Stimulated activated CD8-positive, alpha-beta memory T cell treated with anti-CD3 and anti-CD28 coated beads, Interleukin-4, amount 100 ng/mL, for 1 hour (primary cell): ENCODE data around the gene AMMECR1.
"Not testable (repeated sequence)": the region's sequence is repeated elsewhere in the genome, so short reads cannot be mapped to it uniquely, and the experiment has no call there.

ENCODE experiments used
- DNase-seq, 2 donors: peaks; one replicate each; pipeline ENCODE4 v3.0.0-alpha.2; 2020; ENCODE audit warnings: low read depth in 2 of 2, low spot score in 1 of 2

AMMECR1 gene

GRCh38 chrX:110172215-110172614 lies 145.7 kb downstream of the AMMECR1 start:
- no peak for DNase-seq

DNA sequence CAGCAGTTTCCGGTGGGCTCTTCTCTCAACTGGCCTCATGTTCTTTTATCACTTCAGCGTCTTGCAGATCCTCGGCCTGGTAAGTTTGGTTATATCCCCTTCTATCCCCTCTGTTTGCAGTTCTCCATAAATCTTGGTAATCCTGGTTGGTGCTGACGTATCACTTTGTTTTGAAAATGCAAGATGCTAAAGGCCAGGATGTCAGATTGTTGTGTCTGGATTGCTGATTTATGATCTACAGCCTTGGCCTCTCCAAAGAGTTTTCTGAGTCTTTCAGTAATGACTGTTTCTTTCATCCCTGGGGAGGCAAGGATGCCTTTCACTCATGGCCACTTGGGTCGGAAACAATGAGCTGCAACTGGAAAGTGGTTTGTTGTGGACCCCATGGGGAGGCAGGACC lies 146.4 kb downstream of the AMMECR1 start:
- DNase-seq = no peak

DNA sequence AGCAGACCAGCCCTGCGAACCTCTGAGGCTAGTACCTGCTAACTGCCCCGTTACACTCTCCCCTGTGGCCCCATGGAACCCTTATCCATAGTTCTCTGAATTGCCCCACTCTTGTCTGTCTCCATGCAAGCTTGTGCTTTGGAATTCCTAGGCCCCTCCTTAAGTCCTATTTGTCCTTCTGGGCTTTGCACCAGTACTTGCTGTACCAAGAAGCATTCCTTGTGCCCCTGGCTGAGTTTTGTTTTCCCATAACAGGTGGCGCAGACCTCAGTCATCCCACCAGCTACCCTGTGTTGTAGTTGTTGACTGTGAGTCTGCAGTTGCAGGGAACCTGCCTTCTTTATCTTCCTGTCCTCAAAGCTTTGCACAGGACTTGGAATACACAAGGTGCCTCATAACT lies 147.9 kb downstream of the AMMECR1 start:
- DNase-seq = no peak

GRCh38 chrX:110168585-110168984 lies 149.3 kb downstream of the AMMECR1 start:
- DNase-seq = no peak

- DNase-seq = peak; percentile 19 to 20
These were observed 149.9 kb downstream of the AMMECR1 start for GRCh38 chrX:110167952-110168451.

DNA sequence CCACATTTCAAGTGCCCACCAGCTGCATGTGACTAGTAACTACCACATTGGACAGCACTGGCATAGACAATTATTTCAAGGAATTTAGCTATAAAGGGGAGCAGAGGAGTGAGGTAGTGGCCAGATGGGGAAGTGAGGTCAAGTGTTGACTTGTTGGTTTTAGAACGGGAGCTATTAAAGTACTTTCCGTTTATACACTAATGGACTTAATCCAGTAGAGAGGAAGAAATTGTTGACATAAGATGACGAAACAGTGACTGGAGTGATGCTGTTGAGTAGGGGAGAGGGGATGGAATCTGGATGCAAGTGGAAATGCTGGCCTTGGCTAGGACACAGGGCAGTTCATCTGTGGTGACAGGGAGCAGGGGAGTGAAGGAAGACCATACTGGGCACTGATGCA lies 154.4 kb downstream of the AMMECR1 start:
- no peak for DNase-seq

DNA sequence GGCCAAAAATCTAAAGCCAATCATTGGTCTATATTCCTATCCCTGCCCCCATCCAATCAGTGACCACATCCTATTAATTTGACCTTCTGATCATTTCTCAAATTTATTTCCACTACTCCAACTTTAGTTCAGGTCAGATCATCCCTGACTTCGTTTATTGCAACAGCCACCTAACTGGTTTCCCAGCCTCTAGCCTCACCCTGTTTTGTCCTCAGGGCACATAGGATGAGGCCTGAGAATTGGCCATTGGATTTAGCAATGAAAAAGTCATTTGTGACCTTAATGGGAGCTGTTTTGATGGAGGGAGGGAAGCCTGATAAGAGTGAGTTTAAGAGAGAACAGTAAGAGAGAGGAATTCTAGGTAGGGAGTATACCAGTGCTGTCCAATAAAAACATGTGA lies 155.0 kb downstream of the AMMECR1 start:
- no peak for DNase-seq

DNA sequence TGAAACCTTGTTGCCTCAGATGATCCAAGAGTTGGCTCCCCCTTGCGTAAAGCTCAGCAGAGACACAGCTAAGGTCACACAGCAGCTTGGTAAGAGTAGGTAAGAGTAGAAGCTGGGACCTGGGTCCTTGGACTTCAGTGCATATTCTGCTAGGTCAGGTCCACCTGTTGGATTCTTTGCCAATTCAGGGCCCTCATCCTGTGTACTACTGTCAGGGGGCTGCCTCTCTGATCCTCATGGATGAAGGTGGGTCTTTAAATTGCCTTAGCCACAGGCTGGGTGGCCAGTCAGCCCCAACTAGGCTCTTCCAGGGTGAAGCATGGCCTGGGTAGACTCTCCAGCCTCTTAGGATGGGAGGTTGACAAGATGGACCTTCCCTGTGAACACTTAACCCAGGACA lies 155.8 kb downstream of the AMMECR1 start:
- no peak for DNase-seq

DNA sequence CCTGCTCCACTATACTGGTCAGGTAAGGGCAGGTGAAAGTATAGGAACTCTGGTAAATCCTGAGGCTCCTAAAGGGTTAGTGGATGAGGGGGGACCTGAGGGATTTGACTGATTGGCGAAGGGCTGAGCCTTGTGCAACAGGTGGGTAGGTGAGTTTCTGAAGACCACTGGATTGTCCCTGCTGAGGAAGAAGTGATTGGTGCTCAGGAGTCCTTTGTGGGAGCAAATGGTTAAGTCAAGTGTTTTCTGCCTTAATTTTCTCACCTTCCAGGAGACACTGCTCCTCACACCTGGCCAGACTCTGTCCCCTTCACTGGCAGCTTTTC lies 156.6 kb downstream of the AMMECR1 start:
- DNase-seq = no peak

- no peak for DNase-seq
These were observed 158.0 kb downstream of the AMMECR1 start for GRCh38 chrX:110159865-110160264.

DNA sequence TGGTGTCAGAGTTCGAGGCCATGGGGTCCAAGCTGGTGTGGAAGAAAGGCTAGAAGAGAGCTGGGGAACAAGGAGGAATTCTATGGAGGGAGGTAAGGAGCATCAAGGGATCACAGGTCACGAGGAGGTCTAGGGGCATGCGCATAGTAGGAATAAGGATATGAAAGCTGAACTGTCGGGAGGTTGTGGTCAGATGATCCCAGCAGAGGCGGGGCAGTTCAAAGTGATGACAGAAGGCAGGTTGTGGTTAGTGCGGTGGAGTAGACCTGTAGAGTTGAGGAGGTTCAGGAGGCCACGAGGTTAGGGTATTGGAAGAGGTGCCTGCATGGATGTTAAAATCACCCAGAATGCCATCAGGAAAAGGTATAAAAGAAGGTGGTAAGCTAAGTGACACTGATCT lies 158.7 kb downstream of the AMMECR1 start:
- DNase-seq = no peak

- no peak for DNase-seq
These were observed 160.4 kb downstream of the AMMECR1 start for GRCh38 chrX:110157444-110157843.

DNA sequence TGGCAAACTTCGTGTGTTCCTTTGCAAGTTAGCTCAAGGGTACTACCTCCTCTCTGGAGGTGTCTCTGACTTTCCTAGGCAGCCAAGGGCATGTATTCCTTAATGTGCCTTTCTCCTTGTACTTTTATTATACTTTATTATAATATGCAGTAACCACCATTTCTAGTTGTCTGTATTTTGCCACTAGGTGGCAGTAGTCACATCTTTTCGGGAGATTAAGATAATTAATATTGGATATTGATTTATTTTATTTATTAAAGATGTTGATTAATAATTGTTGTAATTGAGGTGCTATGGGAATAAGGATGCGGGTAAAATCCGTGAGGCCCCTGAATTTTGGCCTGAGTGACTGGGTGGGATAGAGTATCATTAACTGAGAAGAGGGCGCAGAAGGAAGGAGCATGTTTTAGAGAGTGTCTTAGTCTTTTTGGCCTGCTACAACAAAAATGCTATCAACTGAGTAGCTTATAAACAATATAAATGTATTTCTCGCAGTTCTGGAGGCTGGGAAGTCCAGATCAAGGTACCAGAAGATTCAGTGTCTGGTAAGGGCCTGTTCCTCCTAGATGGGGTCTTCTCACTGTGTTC lies 161.6 kb downstream of the AMMECR1 start:
- DNase-seq = no peak

- DNase-seq = no peak
These were observed 162.1 kb downstream of the AMMECR1 start for GRCh38 chrX:110155759-110156158.

DNA sequence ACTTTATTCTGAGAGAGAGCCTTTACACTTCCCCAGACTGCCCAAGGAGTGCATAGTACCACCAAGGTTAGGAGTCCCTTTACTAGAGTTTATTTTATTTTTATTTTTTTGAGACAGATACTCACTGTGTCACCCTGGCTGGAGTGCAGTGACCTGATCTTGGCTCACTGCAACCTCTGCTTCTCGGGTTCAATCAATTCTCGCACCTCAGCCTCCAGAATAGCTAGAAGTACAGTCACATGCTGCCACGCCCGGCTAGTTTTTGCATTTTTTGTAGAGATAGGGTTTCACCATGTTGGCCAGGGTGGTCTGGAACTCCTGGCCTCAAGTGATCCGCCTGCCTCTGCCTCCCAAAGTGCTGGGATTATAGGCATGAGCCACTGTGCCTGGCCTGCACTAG lies 163.6 kb downstream of the AMMECR1 start:
- DNase-seq = not testable (repeated sequence)

DNA sequence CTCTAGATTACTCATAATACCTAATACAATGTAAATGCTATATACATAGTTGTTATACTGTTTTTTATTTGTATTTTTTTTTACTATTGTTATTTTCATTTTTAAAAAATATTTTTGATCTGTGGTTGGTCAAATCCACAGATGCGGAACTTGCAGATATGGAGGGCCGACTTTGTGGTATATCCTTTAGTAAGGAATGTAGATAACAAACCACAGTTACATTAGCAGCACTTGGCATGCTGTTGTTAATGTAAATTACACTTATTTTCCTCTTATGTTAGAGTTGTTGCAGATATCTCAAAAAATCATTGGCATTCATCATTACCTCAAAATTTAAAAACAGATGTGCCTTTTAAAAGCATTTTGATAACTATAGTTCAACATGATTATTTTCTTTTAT lies 164.0 kb downstream of the AMMECR1 start:
- no peak for DNase-seq

- no peak for DNase-seq
These were observed 164.6 kb downstream of the AMMECR1 start for GRCh38 chrX:110153244-110153643.

DNA sequence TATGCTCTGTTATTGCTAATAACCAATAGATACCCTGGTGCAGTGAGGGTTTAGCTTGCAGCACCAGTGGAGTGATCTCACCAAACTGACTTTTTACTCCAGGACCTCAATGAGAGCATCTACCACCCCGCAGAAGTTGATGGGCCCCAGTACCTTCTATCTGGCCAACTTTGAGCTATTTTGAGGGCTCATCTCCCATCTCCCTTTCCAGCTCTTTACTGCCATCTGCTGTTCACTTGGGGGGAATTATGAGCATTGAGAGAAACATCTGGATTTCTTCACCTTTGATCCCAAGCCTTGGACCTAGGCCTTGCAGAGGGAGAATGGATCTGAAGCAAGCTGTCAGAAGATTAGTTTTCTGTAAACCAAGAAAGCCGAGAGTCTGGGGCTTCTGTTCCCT lies 171.4 kb downstream of the AMMECR1 start:
- DNase-seq = no peak

DNA sequence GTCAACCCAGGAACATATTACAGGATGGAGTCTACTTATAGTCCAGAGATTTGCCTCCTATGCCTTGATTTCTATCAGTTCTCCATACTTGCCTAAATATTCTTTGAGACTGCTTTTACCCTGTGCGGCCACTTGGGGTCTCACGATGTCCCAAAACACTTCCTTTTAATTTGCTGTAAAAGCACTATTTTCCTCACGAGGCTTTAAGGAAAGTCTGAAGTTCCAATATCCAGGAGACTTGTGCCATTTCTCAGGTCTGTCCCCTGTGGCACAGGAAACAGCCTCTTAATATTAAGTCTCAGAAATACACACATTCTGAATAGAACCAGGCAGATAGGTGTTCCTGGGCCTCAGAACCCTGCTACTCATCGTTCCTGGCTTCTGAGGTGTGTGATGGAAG lies 172.0 kb downstream of the AMMECR1 start:
- DNase-seq = no peak

DNA sequence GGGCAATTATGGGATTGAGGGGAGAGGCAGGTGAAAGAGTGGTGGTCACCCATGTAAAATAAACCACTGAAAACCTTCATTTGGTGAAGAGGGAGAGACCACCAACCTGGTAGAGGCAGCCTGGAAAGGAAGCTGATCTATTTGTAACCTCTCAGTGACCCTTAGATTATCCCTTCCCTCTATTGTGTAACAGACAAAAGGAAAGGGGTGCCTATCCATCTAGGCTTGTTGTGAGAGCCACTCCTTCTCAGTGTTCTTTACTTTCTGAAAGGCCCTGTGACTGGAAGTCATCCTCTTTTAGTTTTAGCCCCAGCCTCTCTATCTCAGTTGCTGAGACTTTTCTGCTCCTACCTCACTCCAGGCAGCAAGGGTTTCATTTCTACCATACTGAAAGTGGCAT lies 172.6 kb downstream of the AMMECR1 start:
- no peak for DNase-seq
